Neural progenitor cell (in vitro differentiated cells): ENCODE measurements around the gene SLC52A3. TPM values are rescaled to one million over a fixed set of nuclear protein-coding genes. Genes with fewer than 3 reads are reported as not detected.
"Not testable (repeated sequence)": the region's sequence is repeated elsewhere in the genome, so short reads cannot be mapped to it uniquely, and the experiment has no call there.

Experiments
- DNase-seq: peaks from one replicate; pipeline ENCODE4 v3.0.0-alpha.2; 2016; ENCODE audit warnings: low spot score
- H2AFZ ChIP-seq: fragments of 200-600 bp; sonication (generic); replicated peaks from 2 replicates; pipeline ENCODE4 v1.6.1; 2016; ENCODE audit warnings: antibody characterized with exemption
- H3F3A ChIP-seq: fragments of 200-600 bp; sonication (generic); 2 replicates; pipeline ENCODE4 v1.6.1; 2016; ENCODE audit warnings: antibody characterized with exemption, low read depth
- H3K27ac ChIP-seq: fragments of 200-600 bp; sonication (generic); 2 replicates; pipeline ENCODE4 v1.5.1; 2016; ENCODE audit warnings: mild to moderate bottlenecking
- H3K27me3 ChIP-seq: fragments of 200-600 bp; sonication (generic); 2 replicates; pipeline ENCODE4 v1.6.1; 2016; ENCODE audit warnings: mild to moderate bottlenecking, moderate library complexity
- H3K36me3 ChIP-seq: fragments of 200-600 bp; sonication (generic); 2 replicates; pipeline ENCODE4 v1.5.1; 2016
- H3K4me1 ChIP-seq: fragments of 200-600 bp; sonication (generic); 2 replicates; pipeline ENCODE4 v1.6.1; 2016; ENCODE audit warnings: mixed run types
- H3K4me2 ChIP-seq: fragments of 200-600 bp; sonication (generic); 2 replicates; pipeline ENCODE4 v1.6.1; 2016
- H3K4me3 ChIP-seq: fragments of 200-600 bp; sonication (generic); 2 replicates; pipeline ENCODE4 v1.5.1; 2016
- H3K79me2 ChIP-seq: fragments of 200-600 bp; sonication (generic); 2 replicates; pipeline ENCODE4 v1.6.1; 2016; ENCODE audit warnings: low read depth
- H3K9ac ChIP-seq: fragments of 200-600 bp; sonication (generic); 2 replicates; pipeline ENCODE4 v1.6.1; 2016
- H3K9me3 ChIP-seq: fragments of 200-600 bp; sonication (generic); 2 replicates; pipeline ENCODE4 v1.5.1; 2016; ENCODE audit warnings: low read depth
- H4K20me1 ChIP-seq: fragments of 200-600 bp; sonication (generic); 2 replicates; pipeline ENCODE4 v1.6.1; 2016; ENCODE audit warnings: low read depth
- H3K27ac Mint-ChIP-seq: 3 replicates; pipeline ENCODE4 v1.8.0; 2021; ENCODE audit warnings: mixed read lengths
- H3K27me3 Mint-ChIP-seq: 2 replicates; pipeline ENCODE4 v1.8.0; 2022; ENCODE audit warnings: low read depth, mild to moderate bottlenecking, inconsistent platforms, moderate library complexity, mixed read lengths; ENCODE audit not compliant: insufficient read depth
- H3K36me3 Mint-ChIP-seq: 3 replicates; pipeline ENCODE4 v1.8.0; 2021; ENCODE audit warnings: mixed read lengths
- H3K4me1 Mint-ChIP-seq: 3 replicates; pipeline ENCODE4 v1.8.0; 2021; ENCODE audit warnings: mixed read lengths
- H3K4me3 Mint-ChIP-seq: 3 replicates; pipeline ENCODE4 v1.8.0; 2021; ENCODE audit warnings: mild to moderate bottlenecking, moderate library complexity, mixed read lengths
- H3K9me3 Mint-ChIP-seq: 3 replicates; pipeline ENCODE4 v1.8.0; 2020; ENCODE audit warnings: mixed read lengths
- EZH2 ChIP-seq: fragments of 200-600 bp; sonication (generic); IDR thresholded peaks from 2 replicates; pipeline ENCODE4 v1.6.1; 2017; ENCODE audit warnings: antibody characterized with exemption, mild to moderate bottlenecking, moderate library complexity
- EZH2phosphoT487 ChIP-seq: fragments of 200-600 bp; sonication (generic); IDR thresholded peaks from 2 replicates; pipeline ENCODE4 v1.6.1; 2017; ENCODE audit warnings: antibody characterized with exemption
- total RNA-seq: library from RNA; depleted of rRNA; stranded (reverse); fragments of >200 nt; gene quantifications from 2 replicates; pipeline ENCODE4 v1.2.3, GENCODE V29; 2015; ENCODE audit warnings: low replicate concordance
- TF ChIP-seq, protein P1 (sequence below): fragments of 200-600 bp; sonication (generic); IDR thresholded peaks from 2 replicates; pipeline ENCODE4 v1.5.1; 2017; ENCODE audit warnings: antibody characterized with exemption, mild to moderate bottlenecking

SLC52A3 gene
- total RNA-seq, 1 donor from 2014 or later: not detected

GRCh38 chr20:725491-725890 is 42.8 kb downstream of the SLC52A3 start:
- no peak overlapping the region for H3K4me3 Mint-ChIP-seq
- H3K4me3 ChIP-seq: no peak overlapping the region
- no peaks in the 10 kb centered on the region for H3K4me1 ChIP-seq
- H3K4me1 Mint-ChIP-seq: no peaks in the 10 kb centered on the region
- no peak overlapping the region for H3K9ac ChIP-seq
- no peak overlapping the region for H2AFZ ChIP-seq
- TF ChIP-seq EZH2phosphoT487: no peak
- TF ChIP-seq, protein P1, sequence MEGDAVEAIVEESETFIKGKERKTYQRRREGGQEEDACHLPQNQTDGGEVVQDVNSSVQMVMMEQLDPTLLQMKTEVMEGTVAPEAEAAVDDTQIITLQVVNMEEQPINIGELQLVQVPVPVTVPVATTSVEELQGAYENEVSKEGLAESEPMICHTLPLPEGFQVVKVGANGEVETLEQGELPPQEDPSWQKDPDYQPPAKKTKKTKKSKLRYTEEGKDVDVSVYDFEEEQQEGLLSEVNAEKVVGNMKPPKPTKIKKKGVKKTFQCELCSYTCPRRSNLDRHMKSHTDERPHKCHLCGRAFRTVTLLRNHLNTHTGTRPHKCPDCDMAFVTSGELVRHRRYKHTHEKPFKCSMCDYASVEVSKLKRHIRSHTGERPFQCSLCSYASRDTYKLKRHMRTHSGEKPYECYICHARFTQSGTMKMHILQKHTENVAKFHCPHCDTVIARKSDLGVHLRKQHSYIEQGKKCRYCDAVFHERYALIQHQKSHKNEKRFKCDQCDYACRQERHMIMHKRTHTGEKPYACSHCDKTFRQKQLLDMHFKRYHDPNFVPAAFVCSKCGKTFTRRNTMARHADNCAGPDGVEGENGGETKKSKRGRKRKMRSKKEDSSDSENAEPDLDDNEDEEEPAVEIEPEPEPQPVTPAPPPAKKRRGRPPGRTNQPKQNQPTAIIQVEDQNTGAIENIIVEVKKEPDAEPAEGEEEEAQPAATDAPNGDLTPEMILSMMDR: no peak
- H3K9me3 Mint-ChIP-seq: no peaks in the 10 kb centered on the region
- peaks cover 48% of the 10 kb centered on the region for H3K27me3 Mint-ChIP-seq
- no peak overlapping the region for H3K4me2 ChIP-seq
- H3K79me2 ChIP-seq: no peaks in the 10 kb centered on the region
- peaks cover 15% of the 10 kb centered on the region for H3F3A ChIP-seq
- H3K9me3 ChIP-seq: no peaks in the 10 kb centered on the region
- peaks cover 52% of the 10 kb centered on the region for H3K27me3 ChIP-seq
- H4K20me1 ChIP-seq: no peaks in the 10 kb centered on the region
- no peak for DNase-seq
- H3K27ac ChIP-seq: no peak overlapping the region
- no peaks in the 10 kb centered on the region for H3K36me3 ChIP-seq
- no peak overlapping the region for H3K27ac Mint-ChIP-seq
- H3K36me3 Mint-ChIP-seq: no peaks in the 10 kb centered on the region

DNA sequence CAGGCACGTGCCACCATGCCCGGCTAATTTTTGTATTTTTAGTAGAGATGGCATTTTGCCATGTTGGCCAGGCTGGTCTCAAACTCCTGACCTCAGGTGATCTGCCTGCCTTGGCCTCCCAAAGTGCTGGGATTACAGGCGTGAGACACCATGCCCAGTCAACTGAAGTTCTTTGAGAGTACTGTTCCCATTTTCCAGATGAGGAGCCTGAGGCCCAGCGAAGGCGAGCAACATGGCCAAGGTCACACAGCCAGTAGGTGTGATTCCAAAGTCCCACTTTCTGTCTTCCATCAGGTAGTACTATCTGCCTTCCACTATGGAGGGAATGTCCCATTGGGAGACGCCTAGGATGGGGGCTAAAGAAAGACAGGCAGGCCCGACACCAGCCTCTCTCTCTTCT is 43.5 kb downstream of the SLC52A3 start:
- not testable (repeated sequence) for H3K4me3 ChIP-seq, H3K4me1 Mint-ChIP-seq, H3K4me2 ChIP-seq, H3K27ac ChIP-seq, H3K36me3 Mint-ChIP-seq, H3K79me2 ChIP-seq, H3K9me3 ChIP-seq, H3K4me1 ChIP-seq, H3K9ac ChIP-seq, H3K27ac Mint-ChIP-seq, DNase-seq, H3K4me3 Mint-ChIP-seq, H2AFZ ChIP-seq, H3K36me3 ChIP-seq, H4K20me1 ChIP-seq, H3K9me3 Mint-ChIP-seq
- Histone ChIP-seq H3K27me3 (peaks cover 52% of the 10 kb centered on the region), H3F3A (peaks cover 15% of the 10 kb centered on the region)
- H3K27me3 Mint-ChIP-seq: peaks cover 44% of the 10 kb centered on the region

DNA sequence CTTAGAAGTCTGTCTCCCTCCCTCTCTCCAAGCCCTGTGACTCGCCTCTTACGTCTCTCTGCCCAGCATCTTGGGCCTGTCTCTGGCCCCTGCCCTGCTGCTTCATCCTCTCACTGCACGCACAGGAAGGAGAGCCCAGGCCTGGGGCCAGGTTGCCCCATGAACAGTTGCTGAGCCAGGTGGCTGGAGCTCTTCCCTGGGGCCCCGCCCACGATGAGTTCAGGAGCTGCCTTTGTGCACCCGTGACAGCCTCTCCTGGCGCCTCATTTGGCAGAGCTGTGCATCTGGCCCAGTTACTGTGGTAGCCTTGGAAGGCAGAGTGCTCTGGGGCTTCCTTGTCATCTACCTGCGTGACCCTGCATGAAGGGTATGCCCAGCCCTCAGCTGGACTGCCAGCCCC is 44.5 kb downstream of the SLC52A3 start:
- no peak overlapping the region for H3K4me3 ChIP-seq
- no peak for DNase-seq
- H3K4me2 ChIP-seq: no peak overlapping the region
- no peaks in the 10 kb centered on the region for H3K79me2 ChIP-seq
- H4K20me1 ChIP-seq: no peaks in the 10 kb centered on the region
- peaks cover 9% of the 10 kb centered on the region for H3F3A ChIP-seq
- H3K9ac ChIP-seq: no peak overlapping the region
- Mint-ChIP-seq H3K4me3 (no peak overlapping the region), H3K36me3 (no peaks in the 10 kb centered on the region), H3K27me3 (peaks cover 38% of the 10 kb centered on the region), H3K4me1 (peaks cover 8% of the 10 kb centered on the region), H3K27ac (no peak overlapping the region), H3K9me3 (no peaks in the 10 kb centered on the region)
- no peak overlapping the region for H3K27ac ChIP-seq
- peaks cover 42% of the 10 kb centered on the region for H3K27me3 ChIP-seq
- TF ChIP-seq EZH2: no peak
- TF ChIP-seq, protein P1: no peak
- no peak for TF ChIP-seq EZH2phosphoT487
- H3K9me3 ChIP-seq: no peaks in the 10 kb centered on the region
- no peak overlapping the region for H2AFZ ChIP-seq
- H3K36me3 ChIP-seq: no peaks in the 10 kb centered on the region
- peaks cover 5% of the 10 kb centered on the region for H3K4me1 ChIP-seq

DNA sequence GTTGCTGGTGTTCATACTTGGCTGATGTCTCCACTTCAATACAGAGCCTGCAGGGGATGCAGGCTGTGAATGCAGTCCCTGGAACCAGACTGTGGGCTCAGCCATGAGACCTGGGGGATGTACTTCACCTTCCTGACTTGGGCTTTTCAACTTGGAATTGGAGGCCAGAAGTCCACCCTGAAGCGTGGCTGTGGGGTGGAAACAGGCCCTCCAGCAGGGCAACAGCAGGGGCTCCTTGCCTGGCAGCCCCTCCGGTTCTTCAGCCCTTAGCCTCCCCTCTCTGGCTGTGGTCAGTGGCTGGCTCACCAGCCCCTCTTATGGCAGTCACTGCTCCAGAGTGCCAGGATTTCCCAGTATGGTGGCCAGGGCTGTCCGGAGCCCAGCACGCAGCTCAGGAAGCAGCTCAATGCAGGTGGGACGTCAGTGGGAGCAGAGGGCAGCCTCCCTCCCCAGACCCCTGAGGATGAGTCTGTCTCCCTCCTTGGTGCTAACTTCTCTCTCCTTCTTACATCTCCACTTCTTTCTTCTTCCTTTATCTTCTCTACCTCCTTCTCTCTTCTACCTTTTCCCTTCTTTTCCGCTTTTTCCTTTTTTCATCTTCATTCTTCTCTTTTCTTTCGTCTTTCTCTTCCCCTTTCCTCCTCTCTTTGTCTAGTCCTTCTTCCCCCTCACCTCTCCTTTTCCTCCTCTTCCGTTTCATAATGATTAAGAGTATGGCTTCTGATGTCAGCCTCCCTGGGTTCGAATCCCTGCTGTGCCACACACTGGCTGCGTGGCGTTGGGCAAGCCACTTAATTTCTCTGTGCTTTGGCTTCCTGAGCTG is 45.3 kb downstream of the SLC52A3 start:
- H3K4me3 Mint-ChIP-seq: no peak overlapping the region
- no peak for DNase-seq
- Histone ChIP-seq H3K4me1 (peaks cover 5% of the 10 kb centered on the region), H4K20me1 (no peaks in the 10 kb centered on the region), H3K4me3 (no peak overlapping the region), H2AFZ (no peak overlapping the region), H3F3A (peaks cover 5% of the 10 kb centered on the region), H3K4me2 (no peak overlapping the region), H3K9ac (no peak overlapping the region), H3K36me3 (no peaks in the 10 kb centered on the region), H3K27ac (no peak overlapping the region), H3K9me3 (no peaks in the 10 kb centered on the region), H3K79me2 (no peaks in the 10 kb centered on the region), H3K27me3 (peaks cover 35% of the 10 kb centered on the region)
- no peaks in the 10 kb centered on the region for H3K36me3 Mint-ChIP-seq
- H3K9me3 Mint-ChIP-seq: no peaks in the 10 kb centered on the region
- TF ChIP-seq EZH2: no peak
- TF ChIP-seq, protein P1: no peak
- TF ChIP-seq EZH2phosphoT487: no peak
- H3K4me1 Mint-ChIP-seq: peaks cover 8% of the 10 kb centered on the region
- peaks cover 34% of the 10 kb centered on the region for H3K27me3 Mint-ChIP-seq
- H3K27ac Mint-ChIP-seq: no peak overlapping the region
